ENCODE results near the gene TMEM101. TPM values are rescaled to one million over a fixed set of nuclear protein-coding genes. Genes with fewer than 3 reads are reported as not detected.

Gene TMEM101
- total and polyA plus RNA-seq, 10 of the 15 experiments (the other 5 are each of a cell fraction or from before 2014, with no cell fraction given): 18.4 to 72.5 (median 35.9) TPM

DNA sequence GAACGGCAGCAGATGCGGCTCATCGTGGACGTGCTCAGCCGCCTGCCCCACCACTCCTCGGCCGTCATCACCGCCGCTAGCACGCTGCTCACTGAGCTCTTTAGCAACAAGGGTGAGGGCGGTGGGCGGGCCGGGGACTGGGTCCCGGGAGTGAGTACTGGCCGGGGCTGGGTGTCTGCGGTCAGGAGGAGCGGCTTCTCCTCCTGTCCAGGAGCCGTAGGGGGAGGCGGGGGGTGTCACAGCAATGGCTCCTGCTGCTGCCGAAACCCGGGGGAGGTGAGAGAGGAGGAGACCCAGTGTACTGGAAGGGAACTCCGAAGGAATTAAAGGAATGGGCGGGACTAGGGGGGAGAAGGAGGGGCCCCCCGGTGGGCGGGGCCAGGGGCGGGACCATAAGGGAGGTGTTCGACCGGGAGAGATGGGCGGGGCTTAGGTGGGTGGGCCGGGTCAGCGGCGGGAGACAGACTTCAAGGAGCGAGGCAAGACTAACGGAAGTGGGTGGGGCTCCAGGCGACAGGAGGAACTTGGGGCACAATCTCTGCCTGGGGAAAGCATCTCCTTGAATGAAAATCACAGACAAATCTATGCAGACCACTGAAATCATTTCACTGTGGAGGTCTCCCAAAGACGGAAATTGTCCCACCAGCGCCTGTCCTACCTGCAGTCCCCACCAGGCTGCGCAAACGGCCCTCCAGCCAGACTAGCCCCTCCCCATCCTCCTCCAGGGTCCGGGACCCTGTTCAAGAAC lies 8.0 kb downstream of the TMEM101 start (continued):
- TF ChIP-seq, protein P1, sequence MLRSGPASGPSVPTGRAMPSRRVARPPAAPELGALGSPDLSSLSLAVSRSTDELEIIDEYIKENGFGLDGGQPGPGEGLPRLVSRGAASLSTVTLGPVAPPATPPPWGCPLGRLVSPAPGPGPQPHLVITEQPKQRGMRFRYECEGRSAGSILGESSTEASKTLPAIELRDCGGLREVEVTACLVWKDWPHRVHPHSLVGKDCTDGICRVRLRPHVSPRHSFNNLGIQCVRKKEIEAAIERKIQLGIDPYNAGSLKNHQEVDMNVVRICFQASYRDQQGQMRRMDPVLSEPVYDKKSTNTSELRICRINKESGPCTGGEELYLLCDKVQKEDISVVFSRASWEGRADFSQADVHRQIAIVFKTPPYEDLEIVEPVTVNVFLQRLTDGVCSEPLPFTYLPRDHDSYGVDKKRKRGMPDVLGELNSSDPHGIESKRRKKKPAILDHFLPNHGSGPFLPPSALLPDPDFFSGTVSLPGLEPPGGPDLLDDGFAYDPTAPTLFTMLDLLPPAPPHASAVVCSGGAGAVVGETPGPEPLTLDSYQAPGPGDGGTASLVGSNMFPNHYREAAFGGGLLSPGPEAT (IDR thresholded peaks at IDR 0.05; ENCODE audit: low read depth): no peak
- TF ChIP-seq RAD21 (IDR thresholded peaks at IDR 0.05; ENCODE audit: insufficient read depth, low read depth, low read length): peak; percentile 29; the same call in 1 of the 2 replicates
- TF ChIP-seq, protein P2, sequence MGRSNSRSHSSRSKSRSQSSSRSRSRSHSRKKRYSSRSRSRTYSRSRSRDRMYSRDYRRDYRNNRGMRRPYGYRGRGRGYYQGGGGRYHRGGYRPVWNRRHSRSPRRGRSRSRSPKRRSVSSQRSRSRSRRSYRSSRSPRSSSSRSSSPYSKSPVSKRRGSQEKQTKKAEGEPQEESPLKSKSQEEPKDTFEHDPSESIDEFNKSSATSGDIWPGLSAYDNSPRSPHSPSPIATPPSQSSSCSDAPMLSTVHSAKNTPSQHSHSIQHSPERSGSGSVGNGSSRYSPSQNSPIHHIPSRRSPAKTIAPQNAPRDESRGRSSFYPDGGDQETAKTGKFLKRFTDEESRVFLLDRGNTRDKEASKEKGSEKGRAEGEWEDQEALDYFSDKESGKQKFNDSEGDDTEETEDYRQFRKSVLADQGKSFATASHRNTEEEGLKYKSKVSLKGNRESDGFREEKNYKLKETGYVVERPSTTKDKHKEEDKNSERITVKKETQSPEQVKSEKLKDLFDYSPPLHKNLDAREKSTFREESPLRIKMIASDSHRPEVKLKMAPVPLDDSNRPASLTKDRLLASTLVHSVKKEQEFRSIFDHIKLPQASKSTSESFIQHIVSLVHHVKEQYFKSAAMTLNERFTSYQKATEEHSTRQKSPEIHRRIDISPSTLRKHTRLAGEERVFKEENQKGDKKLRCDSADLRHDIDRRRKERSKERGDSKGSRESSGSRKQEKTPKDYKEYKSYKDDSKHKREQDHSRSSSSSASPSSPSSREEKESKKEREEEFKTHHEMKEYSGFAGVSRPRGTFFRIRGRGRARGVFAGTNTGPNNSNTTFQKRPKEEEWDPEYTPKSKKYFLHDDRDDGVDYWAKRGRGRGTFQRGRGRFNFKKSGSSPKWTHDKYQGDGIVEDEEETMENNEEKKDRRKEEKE (IDR thresholded peaks at IDR 0.05): no peak
- no peak for TF ChIP-seq BRCA1 (IDR thresholded peaks at IDR 0.05; ENCODE audit: low read depth, low read length)
- TF ChIP-seq CREB1 (IDR thresholded peaks at IDR 0.05; ENCODE audit: low read depth): no peak
- TF ChIP-seq SIN3A (IDR thresholded peaks at IDR 0.05; ENCODE audit: low read depth, low read length): peak; percentile 42; the same call in 1 of the 2 replicates
- no peak for TF ChIP-seq POLR2AphosphoS5 (IDR thresholded peaks at IDR 0.05; ENCODE audit: low read length)
- no peak for TF ChIP-seq ZNF622 (IDR thresholded peaks at IDR 0.05)
- TF ChIP-seq SIX5 (IDR thresholded peaks at IDR 0.05; ENCODE audit: low read depth, low read length, severe bottlenecking): no peak
- no peak for TF ChIP-seq ESRRA (IDR thresholded peaks at IDR 0.05; ENCODE audit: low read length)
- no peak for TF ChIP-seq NFIC (IDR thresholded peaks at IDR 0.05; ENCODE audit: low read depth, low read length)
- peak; percentile 33; the same call in 1 of the 2 replicates for TF ChIP-seq MXI1 (IDR thresholded peaks at IDR 0.05; ENCODE audit: low read depth, low read length)
- no peak for TF ChIP-seq ZNF384 (IDR thresholded peaks at IDR 0.05; ENCODE audit: borderline replicate concordance, low read depth, low read length)
- no peak for TF ChIP-seq JUND (IDR thresholded peaks at IDR 0.05; ENCODE audit: low read depth, low read length)
- TF ChIP-seq, protein P3, sequence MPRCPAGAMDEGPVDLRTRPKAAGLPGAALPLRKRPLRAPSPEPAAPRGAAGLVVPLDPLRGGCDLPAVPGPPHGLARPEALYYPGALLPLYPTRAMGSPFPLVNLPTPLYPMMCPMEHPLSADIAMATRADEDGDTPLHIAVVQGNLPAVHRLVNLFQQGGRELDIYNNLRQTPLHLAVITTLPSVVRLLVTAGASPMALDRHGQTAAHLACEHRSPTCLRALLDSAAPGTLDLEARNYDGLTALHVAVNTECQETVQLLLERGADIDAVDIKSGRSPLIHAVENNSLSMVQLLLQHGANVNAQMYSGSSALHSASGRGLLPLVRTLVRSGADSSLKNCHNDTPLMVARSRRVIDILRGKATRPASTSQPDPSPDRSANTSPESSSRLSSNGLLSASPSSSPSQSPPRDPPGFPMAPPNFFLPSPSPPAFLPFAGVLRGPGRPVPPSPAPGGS (IDR thresholded peaks at IDR 0.05; ENCODE audit: borderline replicate concordance, insufficient read depth, low read depth, low read length, poor library complexity, severe bottlenecking): no peak
- TF ChIP-seq POLR2A (IDR thresholded peaks at IDR 0.05; ENCODE audit: low read depth, low read length): peak; percentile 8; the same call in 1 of the 2 replicates
- TF ChIP-seq, protein P4, sequence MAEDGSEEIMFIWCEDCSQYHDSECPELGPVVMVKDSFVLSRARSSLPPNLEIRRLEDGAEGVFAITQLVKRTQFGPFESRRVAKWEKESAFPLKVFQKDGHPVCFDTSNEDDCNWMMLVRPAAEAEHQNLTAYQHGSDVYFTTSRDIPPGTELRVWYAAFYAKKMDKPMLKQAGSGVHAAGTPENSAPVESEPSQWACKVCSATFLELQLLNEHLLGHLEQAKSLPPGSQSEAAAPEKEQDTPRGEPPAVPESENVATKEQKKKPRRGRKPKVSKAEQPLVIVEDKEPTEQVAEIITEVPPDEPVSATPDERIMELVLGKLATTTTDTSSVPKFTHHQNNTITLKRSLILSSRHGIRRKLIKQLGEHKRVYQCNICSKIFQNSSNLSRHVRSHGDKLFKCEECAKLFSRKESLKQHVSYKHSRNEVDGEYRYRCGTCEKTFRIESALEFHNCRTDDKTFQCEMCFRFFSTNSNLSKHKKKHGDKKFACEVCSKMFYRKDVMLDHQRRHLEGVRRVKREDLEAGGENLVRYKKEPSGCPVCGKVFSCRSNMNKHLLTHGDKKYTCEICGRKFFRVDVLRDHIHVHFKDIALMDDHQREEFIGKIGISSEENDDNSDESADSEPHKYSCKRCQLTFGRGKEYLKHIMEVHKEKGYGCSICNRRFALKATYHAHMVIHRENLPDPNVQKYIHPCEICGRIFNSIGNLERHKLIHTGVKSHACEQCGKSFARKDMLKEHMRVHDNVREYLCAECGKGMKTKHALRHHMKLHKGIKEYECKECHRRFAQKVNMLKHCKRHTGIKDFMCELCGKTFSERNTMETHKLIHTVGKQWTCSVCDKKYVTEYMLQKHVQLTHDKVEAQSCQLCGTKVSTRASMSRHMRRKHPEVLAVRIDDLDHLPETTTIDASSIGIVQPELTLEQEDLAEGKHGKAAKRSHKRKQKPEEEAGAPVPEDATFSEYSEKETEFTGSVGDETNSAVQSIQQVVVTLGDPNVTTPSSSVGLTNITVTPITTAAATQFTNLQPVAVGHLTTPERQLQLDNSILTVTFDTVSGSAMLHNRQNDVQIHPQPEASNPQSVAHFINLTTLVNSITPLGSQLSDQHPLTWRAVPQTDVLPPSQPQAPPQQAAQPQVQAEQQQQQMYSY (CRISPR knock-in tag; IDR thresholded peaks at IDR 0.05): no peak
- no peak for TF ChIP-seq NRF1 (conservative IDR thresholded peaks at IDR 0.05; ENCODE audit: low read depth, low read length)
- TF ChIP-seq IKZF2 (IDR thresholded peaks at IDR 0.05): 0 out of 4 replicates have a peak, but pooled peaks have one; percentile 31 to 33
- TF ChIP-seq ATF7 (IDR thresholded peaks at IDR 0.05; ENCODE audit: low read depth): no peak; the same call in 1 of the 2 replicates
- TF ChIP-seq MEF2B (IDR thresholded peaks at IDR 0.05; ENCODE audit: partially characterized antibody, poor library complexity, severe bottlenecking): no peak
